ENCODE data around the gene MAN1C1.
"Not testable (repeated sequence)": the region's sequence is repeated elsewhere in the genome, so short reads cannot be mapped to it uniquely, and the experiment has no call there.

Gene MAN1C1

GRCh38 chr1:25587290-25587689 lies 29.3 kb upstream of the MAN1C1 start:
- peaks cover 23% of the 10 kb centered on the region for H3K4me1 ChIP-seq (ENCODE audit: insufficient read depth, low read length)
- H3K9ac ChIP-seq (ENCODE audit: low read depth, low read length), result peak overlapping the region; percentile 38; the same call in 1 of the 2 replicates
- no peak overlapping the region for H3K4me3 ChIP-seq (ENCODE audit: low read length)
- no peaks in the 10 kb centered on the region for H3K27me3 ChIP-seq (ENCODE audit: insufficient read depth, low read length)
- 93% methylated on average over 8 of the region's 8 CpGs for WGBS
- no peaks in the 10 kb centered on the region for H3K36me3 ChIP-seq (ENCODE audit: insufficient read depth, low read length)
- H3K9me3 ChIP-seq (ENCODE audit: insufficient read depth, low read depth, low read length), result no peaks in the 10 kb centered on the region
- H3K27ac ChIP-seq (ENCODE audit: low read depth, low read length), result peak overlapping the region; percentile 79; the same call in 1 of the 2 replicates

DNA sequence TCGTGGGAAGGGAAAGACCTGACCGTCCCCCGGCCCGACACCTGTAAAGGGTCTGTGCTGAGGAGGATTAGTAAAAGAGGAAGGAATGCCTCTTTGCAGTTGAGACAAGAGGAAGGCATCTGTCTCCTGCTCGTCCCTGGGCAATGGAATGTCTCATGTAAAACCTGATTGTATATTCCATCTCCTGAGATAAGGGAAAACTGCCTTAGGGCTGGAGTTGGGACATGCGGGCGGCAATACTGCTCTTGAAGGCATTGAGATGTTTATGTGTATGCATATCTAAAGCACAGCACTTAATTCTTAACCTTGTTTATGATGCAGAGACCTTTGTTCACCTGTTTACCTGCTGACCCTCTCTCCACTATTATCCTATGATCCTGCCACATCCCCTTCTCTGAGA lies 28.4 kb upstream of the MAN1C1 start:
- H3K36me3 ChIP-seq (ENCODE audit: insufficient read depth, low read length); H3K4me3 ChIP-seq (ENCODE audit: low read length); H3K9me3 ChIP-seq (ENCODE audit: insufficient read depth, low read depth, low read length); H3K9ac ChIP-seq (ENCODE audit: low read depth, low read length); H3K27me3 ChIP-seq (ENCODE audit: insufficient read depth, low read length): not testable (repeated sequence)
- H3K4me1 ChIP-seq (ENCODE audit: insufficient read depth, low read length), result peaks cover 23% of the 10 kb centered on the region
- peak overlapping the region; percentile 79; the same call in 1 of the 2 replicates for H3K27ac ChIP-seq (ENCODE audit: low read depth, low read length)
- WGBS, result 15% methylated on average over 7 of the region's 7 CpGs

- WGBS, result 92% methylated on average over 13 of the region's 13 CpGs
- peak overlapping the region; percentile 79; the same call in 1 of the 2 replicates for H3K27ac ChIP-seq (ENCODE audit: low read depth, low read length)
Measured at GRCh38 chr1:25588786-25589185, 27.8 kb upstream of the MAN1C1 start.

GRCh38 chr1:25590096-25590824 lies 26.3 kb upstream of the MAN1C1 start:
- Histone ChIP-seq H3K4me1 (ENCODE audit: insufficient read depth, low read length) (peaks cover 23% of the 10 kb centered on the region), H3K9me3 (ENCODE audit: insufficient read depth, low read depth, low read length) (no peaks in the 10 kb centered on the region), H3K36me3 (ENCODE audit: insufficient read depth, low read length) (no peaks in the 10 kb centered on the region), H3K9ac (ENCODE audit: low read depth, low read length) (no peak overlapping the region), H3K27me3 (ENCODE audit: insufficient read depth, low read length) (no peaks in the 10 kb centered on the region), H3K27ac (ENCODE audit: low read depth, low read length) (no peak overlapping the region), H3K4me3 (ENCODE audit: low read length) (no peak overlapping the region)
- WGBS, result 95% methylated on average over 8 of the region's 8 CpGs

More at GRCh38 chr1:25588786-25589185, 27.8 kb upstream of the MAN1C1 start:
- peaks cover 23% of the 10 kb centered on the region for H3K4me1 ChIP-seq (ENCODE audit: insufficient read depth, low read length)
- H3K9ac ChIP-seq (ENCODE audit: low read depth, low read length); H3K36me3 ChIP-seq (ENCODE audit: insufficient read depth, low read length); H3K4me3 ChIP-seq (ENCODE audit: low read length); H3K9me3 ChIP-seq (ENCODE audit: insufficient read depth, low read depth, low read length); H3K27me3 ChIP-seq (ENCODE audit: insufficient read depth, low read length): not testable (repeated sequence)

- H3K4me1 ChIP-seq (ENCODE audit: insufficient read depth, low read length), result peaks cover under 1% of the 10 kb centered on the region
- no peaks in the 10 kb centered on the region for H3K36me3 ChIP-seq (ENCODE audit: insufficient read depth, low read length)
- WGBS, result 93% methylated on average over 1 of the region's 2 CpGs
- H3K27ac ChIP-seq (ENCODE audit: low read depth, low read length), result no peak overlapping the region
- no peak overlapping the region for H3K4me3 ChIP-seq (ENCODE audit: low read length)
- no peak overlapping the region for H3K9ac ChIP-seq (ENCODE audit: low read depth, low read length)
- no peaks in the 10 kb centered on the region for H3K27me3 ChIP-seq (ENCODE audit: insufficient read depth, low read length)
- no peaks in the 10 kb centered on the region for H3K9me3 ChIP-seq (ENCODE audit: insufficient read depth, low read depth, low read length)
Measured at GRCh38 chr1:25593861-25594260, 22.7 kb upstream of the MAN1C1 start.

DNA sequence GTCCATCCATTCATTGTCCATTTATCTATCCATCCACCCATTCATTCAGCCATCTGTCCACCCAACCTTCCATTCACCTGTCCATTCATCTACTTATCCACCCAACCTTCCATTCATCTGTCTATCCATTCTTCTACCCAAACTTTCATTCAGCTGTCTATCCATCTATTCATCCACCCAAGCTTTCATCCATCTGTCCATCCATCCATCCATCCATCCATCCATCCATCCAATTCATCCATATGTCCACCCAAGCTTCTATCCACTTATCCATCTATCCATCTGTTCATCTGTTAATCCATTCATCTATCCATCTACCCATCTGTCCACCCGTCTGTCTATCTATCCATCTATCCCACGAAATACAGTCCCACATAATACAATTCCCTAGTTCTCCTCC lies 21.6 kb upstream of the MAN1C1 start:
- WGBS, result 63% methylated on average over 2 of the region's 2 CpGs
- Histone ChIP-seq H3K27me3 (ENCODE audit: insufficient read depth, low read length) (no peaks in the 10 kb centered on the region), H3K9me3 (ENCODE audit: insufficient read depth, low read depth, low read length) (no peaks in the 10 kb centered on the region), H3K36me3 (ENCODE audit: insufficient read depth, low read length) (no peaks in the 10 kb centered on the region), H3K27ac (ENCODE audit: low read depth, low read length) (no peak overlapping the region), H3K9ac (ENCODE audit: low read depth, low read length) (no peak overlapping the region), H3K4me3 (ENCODE audit: low read length) (no peak overlapping the region), H3K4me1 (ENCODE audit: insufficient read depth, low read length) (no peaks in the 10 kb centered on the region)

GRCh38 chr1:25596641-25597040 lies 19.9 kb upstream of the MAN1C1 start:
- WGBS, result 95% methylated on average over 5 of the region's 5 CpGs
- not testable (repeated sequence) for H3K36me3 ChIP-seq (ENCODE audit: insufficient read depth, low read length)

DNA sequence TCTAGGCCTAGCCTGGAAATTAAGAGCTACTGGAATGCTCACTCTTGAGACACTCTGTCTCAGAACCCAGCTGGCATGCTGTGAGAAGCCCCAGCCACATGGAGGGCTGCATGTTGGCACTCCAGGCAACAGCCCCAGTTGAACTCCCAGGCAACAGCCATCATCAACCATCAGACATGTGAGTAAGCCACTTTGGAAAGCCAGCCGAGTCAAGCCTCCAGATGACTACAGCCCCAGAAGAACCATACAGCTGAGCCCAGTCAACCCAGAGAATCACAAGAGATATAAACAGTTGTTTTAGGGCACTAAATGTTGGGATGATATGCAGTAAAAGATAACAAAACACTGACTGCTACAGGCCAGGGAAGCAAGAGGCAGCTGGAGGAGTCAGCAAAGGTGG lies 17.7 kb upstream of the MAN1C1 start:
- H3K4me3 ChIP-seq (ENCODE audit: low read length), result no peak overlapping the region
- whole genome bisulfite sequencing, result 100% methylated on average over 1 of the region's 1 CpG
- no peak overlapping the region for H3K9ac ChIP-seq (ENCODE audit: low read depth, low read length)
- no peaks in the 10 kb centered on the region for H3K36me3 ChIP-seq (ENCODE audit: insufficient read depth, low read length)
- H3K4me1 ChIP-seq (ENCODE audit: insufficient read depth, low read length), result no peaks in the 10 kb centered on the region
- no peak overlapping the region for H3K27ac ChIP-seq (ENCODE audit: low read depth, low read length)
- H3K9me3 ChIP-seq (ENCODE audit: insufficient read depth, low read depth, low read length), result no peaks in the 10 kb centered on the region
- no peaks in the 10 kb centered on the region for H3K27me3 ChIP-seq (ENCODE audit: insufficient read depth, low read length)

More at GRCh38 chr1:25596641-25597040, 19.9 kb upstream of the MAN1C1 start:
- H3K9ac ChIP-seq (ENCODE audit: low read depth, low read length); H3K4me3 ChIP-seq (ENCODE audit: low read length); H3K27ac ChIP-seq (ENCODE audit: low read depth, low read length); H3K4me1 ChIP-seq (ENCODE audit: insufficient read depth, low read length); H3K9me3 ChIP-seq (ENCODE audit: insufficient read depth, low read depth, low read length); H3K27me3 ChIP-seq (ENCODE audit: insufficient read depth, low read length): not testable (repeated sequence)

GRCh38 chr1:25599969-25600610 lies 16.5 kb upstream of the MAN1C1 start:
- H3K27me3 ChIP-seq (ENCODE audit: insufficient read depth, low read length), result no peaks in the 10 kb centered on the region
- H3K4me3 ChIP-seq (ENCODE audit: low read length), result no peak overlapping the region
- no peak overlapping the region for H3K9ac ChIP-seq (ENCODE audit: low read depth, low read length)
- no peaks in the 10 kb centered on the region for H3K9me3 ChIP-seq (ENCODE audit: insufficient read depth, low read depth, low read length)
- H3K36me3 ChIP-seq (ENCODE audit: insufficient read depth, low read length), result no peaks in the 10 kb centered on the region
- no peak overlapping the region for H3K27ac ChIP-seq (ENCODE audit: low read depth, low read length)
- no peaks in the 10 kb centered on the region for H3K4me1 ChIP-seq (ENCODE audit: insufficient read depth, low read length)
- 96% methylated on average over 5 of the region's 7 CpGs for WGBS

GRCh38 chr1:25600971-25601699 lies 15.5 kb upstream of the MAN1C1 start:
- not testable (repeated sequence) for H3K9ac ChIP-seq (ENCODE audit: low read depth, low read length); H3K4me1 ChIP-seq (ENCODE audit: insufficient read depth, low read length); H3K4me3 ChIP-seq (ENCODE audit: low read length); H3K27me3 ChIP-seq (ENCODE audit: insufficient read depth, low read length); H3K36me3 ChIP-seq (ENCODE audit: insufficient read depth, low read length); H3K27ac ChIP-seq (ENCODE audit: low read depth, low read length); H3K9me3 ChIP-seq (ENCODE audit: insufficient read depth, low read depth, low read length)
- 90% methylated on average over 5 of the region's 5 CpGs for whole genome bisulfite sequencing

DNA sequence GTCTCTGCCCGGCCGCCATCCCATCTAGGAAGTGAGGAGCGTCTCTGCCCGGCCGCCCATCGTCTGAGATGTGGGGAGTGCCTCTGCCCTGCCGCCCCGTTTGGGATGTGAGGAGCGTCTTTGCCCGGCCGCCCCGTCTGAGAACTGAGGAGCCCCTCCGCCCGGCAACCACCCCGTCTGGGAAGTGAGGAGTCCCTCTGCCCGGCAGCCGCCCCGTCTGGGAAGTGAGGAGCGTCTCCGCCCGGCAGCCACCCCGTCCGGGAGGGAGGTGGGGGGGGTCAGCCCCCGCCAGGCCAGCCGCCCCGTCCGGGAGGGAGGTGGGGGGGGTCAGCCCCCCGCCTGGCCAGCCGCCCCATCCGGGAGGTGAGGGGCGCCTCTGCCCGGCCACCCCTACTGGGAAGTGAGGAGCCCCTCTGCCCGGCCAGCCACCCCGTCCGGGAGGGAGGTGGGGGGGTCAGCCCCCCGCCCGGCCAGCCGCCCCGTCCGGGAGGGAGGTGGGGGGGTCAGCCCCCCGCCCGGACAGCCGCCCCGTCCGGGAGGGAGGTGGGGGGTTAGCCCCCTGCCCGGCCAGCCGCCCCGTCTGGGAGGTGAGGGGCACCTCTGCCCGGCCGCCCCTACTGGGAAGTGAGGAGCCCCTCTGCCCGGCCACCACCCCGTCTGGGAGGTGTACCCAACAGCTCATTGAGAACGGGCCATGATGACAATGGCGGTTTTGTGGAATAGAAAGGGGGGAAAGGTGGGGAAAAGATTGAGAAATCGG lies 12.6 kb upstream of the MAN1C1 start:
- H3K9ac ChIP-seq (ENCODE audit: low read depth, low read length); H3K9me3 ChIP-seq (ENCODE audit: insufficient read depth, low read depth, low read length): not testable (repeated sequence)
- 98% methylated on average over 25 of the region's 55 CpGs for WGBS

More for the DNA sequence above, 12.6 kb upstream of the MAN1C1 start:
- not testable (repeated sequence) for H3K4me1 ChIP-seq (ENCODE audit: insufficient read depth, low read length); H3K4me3 ChIP-seq (ENCODE audit: low read length); H3K36me3 ChIP-seq (ENCODE audit: insufficient read depth, low read length); H3K27ac ChIP-seq (ENCODE audit: low read depth, low read length); H3K27me3 ChIP-seq (ENCODE audit: insufficient read depth, low read length)
